HepG2 (cell line): ENCODE results near the gene SNED1. TPM values are rescaled to one million over a fixed set of nuclear protein-coding genes. Genes with fewer than 3 reads are reported as not detected.
A peak's percentile ranks its signal among the peaks of the same experiment; 100 is the strongest.

Source experiments
- ATAC-seq: fragments of 200-7000 bp; cut with Tn5 transposase; 3 replicates; pipeline ENCODE4 v1.9.1; 2020; ENCODE audit warnings: mild to moderate bottlenecking, moderate library complexity
- BruUV-seq: library from RNA; stranded (reverse); fragments of 400-500 nt; replicated peaks from 2 replicates; lab custom pipeline; 2021; lab: Mats Ljungman, UMichigan
- CTCF ChIA-PET: fragments of 300-600 bp; formaldehyde crosslinking; extraction: SDS; loops from one replicate; lab custom pipeline; 2021; ENCODE audit warnings: low total read pairs, inconsistent platforms, low intra/inter-chr PET ratio; lab: Yijun Ruan, JAX
- POLR2A ChIA-PET: fragments of 350-600 bp; sonication (Branson Sonifier 250); formaldehyde crosslinking; loops from one replicate; lab custom pipeline; 2020; ENCODE audit warnings: antibody characterized with exemption, inconsistent platforms; lab: Yijun Ruan, JAX
- DNase-seq: peaks from one replicate; pipeline ENCODE4 v3.0.0-alpha.2; 2015; ENCODE audit warnings: low spot score
- FAIRE-seq: peaks from 3 replicates; lab custom pipeline; 2011; peaks lifted over from hg19 to GRCh38; lab: Jason Lieb, UNC
- H2AFZ ChIP-seq: one replicate; pipeline ENCODE4 v1.6.1; 2011; ENCODE audit warnings: low read length, inconsistent platforms
- H3K27ac ChIP-seq: fragments of 300-600 bp; 3 replicates; pipeline ENCODE4 v1.8.0; 2011; ENCODE audit warnings: mixed run types, mild to moderate bottlenecking, mixed read lengths, low read length, inconsistent platforms; ENCODE audit not compliant: insufficient read depth; ENCODE audit errors: extremely low read length
- H3K27me3 ChIP-seq, 2 experiments: fragments of 200-600 bp in 1 of 2; 2 replicates in 1 of 2; 3 replicates in 1 of 2; pipeline versions ENCODE4 v1.6.0 to v1.8.0; 2011; ENCODE audit warnings: low read length in 2 of 2, mild to moderate bottlenecking in 2 of 2, moderate library complexity in 2 of 2, inconsistent platforms in 1 of 2; ENCODE audit not compliant: insufficient read depth in 2 of 2, control insufficient read depth in 1 of 2
- H3K36me3 ChIP-seq, 2 experiments: fragments of 200-600 bp in 1 of 2; replicated peaks in 1 of 2; 2 replicates in 1 of 2; 3 replicates in 1 of 2; pipeline versions ENCODE4 v1.5.1 to v1.8.0; 2011; ENCODE audit warnings: low read length in 2 of 2, inconsistent platforms in 1 of 2; ENCODE audit not compliant: insufficient read depth in 2 of 2, control insufficient read depth in 1 of 2
- H3K4me1 ChIP-seq: 2 replicates; pipeline ENCODE4 v1.5.1; 2012; ENCODE audit warnings: low read length, inconsistent platforms; ENCODE audit not compliant: insufficient read depth
- H3K4me2 ChIP-seq: 2 replicates; pipeline ENCODE4 v1.6.0; 2011; ENCODE audit warnings: low read depth, low read length, inconsistent platforms
- H3K4me3 ChIP-seq, 3 experiments: fragments of 200-600 bp in 1 of 3; sonication (generic), shearing (Covaris generic) in 1 of 3; replicated peaks in 1 of 3; 2 replicates each; pipeline ENCODE4 v1.5.1; 2011 to 2016; ENCODE audit warnings: low read length in 3 of 3, inconsistent platforms in 2 of 3, low read depth in 2 of 3, mild to moderate bottlenecking in 2 of 3, control low read depth in 1 of 3, mixed read lengths in 1 of 3; ENCODE audit not compliant: insufficient read depth in 1 of 3
- H3K79me2 ChIP-seq: one replicate; pipeline ENCODE4 v1.6.1; 2011; ENCODE audit warnings: low read length, inconsistent platforms; ENCODE audit not compliant: insufficient read depth
- H3K9ac ChIP-seq: 2 replicates; pipeline ENCODE4 v1.6.0; 2011; ENCODE audit warnings: mild to moderate bottlenecking, low read depth, low read length, inconsistent platforms; ENCODE audit not compliant: insufficient read depth
- H3K9me3 ChIP-seq: 2 replicates; pipeline ENCODE4 v1.5.1; 2012; ENCODE audit warnings: mild to moderate bottlenecking, low read length
- H4K20me1 ChIP-seq: 2 replicates; pipeline ENCODE4 v1.6.0; 2011; ENCODE audit warnings: inconsistent platforms, mild to moderate bottlenecking, low read length, moderate library complexity; ENCODE audit not compliant: insufficient read depth
- ADNP ChIP-seq: sonication (generic); formaldehyde crosslinking; IDR thresholded peaks from 2 replicates; pipeline ENCODE4 v1.4.0; 2020; ENCODE audit warnings: missing genetic modification reagents
- ARHGAP35 ChIP-seq: sonication (generic); formaldehyde crosslinking; IDR thresholded peaks from 2 replicates; pipeline ENCODE4 v1.9.0; 2022; ENCODE audit warnings: mild to moderate bottlenecking, inconsistent platforms, moderate library complexity, missing genetic modification reagents, borderline replicate concordance
- ASH2L ChIP-seq: fragments of 300-600, 200-600 bp; sonication (generic); IDR thresholded peaks from 2 replicates; pipeline ENCODE4 v1.7.0; 2017; ENCODE audit warnings: low read depth, mild to moderate bottlenecking, moderate library complexity, mixed read lengths, low read length; ENCODE audit not compliant: insufficient read length
- CBX1 ChIP-seq: IDR thresholded peaks from one replicate; pipeline ENCODE4 v1.6.1; 2016; ENCODE audit warnings: antibody characterized with exemption, low read depth
- GZF1 ChIP-seq: sonication (generic); formaldehyde crosslinking; IDR thresholded peaks from 2 replicates; pipeline ENCODE4 v1.5.1; 2020; ENCODE audit warnings: mild to moderate bottlenecking, missing genetic modification reagents
- NRL ChIP-seq: sonication (generic); formaldehyde crosslinking; IDR thresholded peaks from 2 replicates; pipeline ENCODE4 v1.5.0; 2020; ENCODE audit warnings: missing genetic modification reagents, mild to moderate bottlenecking, moderate library complexity, borderline replicate concordance
- SAP130 ChIP-seq: IDR thresholded peaks from 2 replicates; pipeline ENCODE4 v1.6.1; 2016; ENCODE audit warnings: low read depth
- SIN3B ChIP-seq: fragments of 150-350 bp; IDR thresholded peaks from 2 replicates; pipeline ENCODE4 v1.6.1; 2014; ENCODE audit warnings: low read length
- SNAI1 ChIP-seq: sonication (generic); formaldehyde crosslinking; IDR thresholded peaks from 2 replicates; pipeline ENCODE4 v1.5.0; 2020; ENCODE audit warnings: mild to moderate bottlenecking, missing genetic modification reagents, borderline replicate concordance
- ZBTB8A ChIP-seq: sonication (generic); formaldehyde crosslinking; IDR thresholded peaks from 2 replicates; pipeline ENCODE4 v1.4.0; 2020; ENCODE audit warnings: mild to moderate bottlenecking, low read depth, missing genetic modification reagents, borderline replicate concordance
- ZNF296 ChIP-seq: sonication (generic); formaldehyde crosslinking; conservative IDR thresholded peaks from 2 replicates; pipeline ENCODE4 v1.5.0; 2020; ENCODE audit warnings: mild to moderate bottlenecking, missing genetic modification reagents
- ZSCAN30 ChIP-seq: sonication (generic); formaldehyde crosslinking; IDR thresholded peaks from 2 replicates; pipeline ENCODE4 v1.5.0; 2020; ENCODE audit warnings: mild to moderate bottlenecking, missing genetic modification reagents
- WGBS: methylation state at CpG from one replicate; pipeline ENCODE4 v1.1.6; 2017; ENCODE audit warnings: low lambda C conversion rate; 5-methylcytosine and 5-hydroxymethylcytosine counted together
- in situ Hi-C: cut with HindIII; loops from 2 replicates; pipeline ENCODE4 v1.10.0; 2017; ENCODE audit warnings: low pct_unique_long_range_greater_than_20kb; ENCODE audit not compliant: extremely low pct_ligation_motif_present
- intact Hi-C: fragments of 100-400 bp; cut with micrococcal nuclease; formaldehyde crosslinking; loops from one replicate; pipeline ENCODE4 v1.10.0; 2022; ENCODE audit not compliant: unreplicated experiment
- polyA plus RNA-seq, 8 experiments: library from polyadenylated mRNA; depleted of rRNA in 3 of 8; stranded (reverse) in 7 of 8; unstranded in 1 of 8; fragments of >200 nt; fragmentation: Illumina TruSeq in 4 of 8; extraction: Trizol in 4 of 8; gene quantifications; 2 replicates each; pipeline versions ENCODE4 v1.2.1 to v1.2.3, GENCODE V29; 2011 to 2016; ENCODE audit warnings: low read depth in 4 of 8, missing spikeins in 1 of 8, mixed read lengths in 1 of 8; ENCODE audit not compliant: insufficient read depth in 1 of 8
- total RNA-seq, 5 experiments: library from RNA; depleted of rRNA; stranded (reverse); fragments of >200 nt; fragmentation: Illumina TruSeq; extraction: Trizol; gene quantifications; 2 replicates each; pipeline ENCODE4 v1.2.3, GENCODE V29; 2016; ENCODE audit warnings: low read depth in 1 of 5
- TF ChIP-seq, protein P1 (sequence below): sonication (generic); formaldehyde crosslinking; IDR thresholded peaks from 2 replicates; pipeline ENCODE4 v1.5.0; 2020; ENCODE audit warnings: missing genetic modification reagents
- TF ChIP-seq, protein P2 (sequence below): sonication (generic); formaldehyde crosslinking; IDR thresholded peaks from 2 replicates; pipeline ENCODE4 v1.5.0; 2020; ENCODE audit warnings: missing genetic modification reagents
- TF ChIP-seq, protein P3 (sequence below): sonication (generic); formaldehyde crosslinking; IDR thresholded peaks from 2 replicates; pipeline ENCODE4 v1.8.0; 2022; ENCODE audit warnings: mild to moderate bottlenecking, missing genetic modification reagents, moderate library complexity
- TF ChIP-seq, protein P4 (sequence below), 2 experiments: sonication (generic) in 1 of 2; formaldehyde crosslinking in 1 of 2; IDR thresholded peaks; 2 replicates each; pipeline versions ENCODE4 v1.5.1 to v1.6.1; 2011 to 2020; ENCODE audit warnings: borderline replicate concordance in 1 of 2, low read depth in 1 of 2, low read length in 1 of 2, mild to moderate bottlenecking in 1 of 2, missing genetic modification reagents in 1 of 2, moderate library complexity in 1 of 2
- TF ChIP-seq, protein P5 (sequence below): sonication (generic); formaldehyde crosslinking; IDR thresholded peaks from 2 replicates; pipeline ENCODE4 v1.4.0; 2020; ENCODE audit warnings: mild to moderate bottlenecking, missing genetic modification reagents, borderline replicate concordance

Gene SNED1
- total and polyA plus RNA-seq, 2 of the 13 experiments (the other 11 are each of a cell fraction or from before 2014, with no cell fraction given) = 0.15 to 0.65 TPM

DNA sequence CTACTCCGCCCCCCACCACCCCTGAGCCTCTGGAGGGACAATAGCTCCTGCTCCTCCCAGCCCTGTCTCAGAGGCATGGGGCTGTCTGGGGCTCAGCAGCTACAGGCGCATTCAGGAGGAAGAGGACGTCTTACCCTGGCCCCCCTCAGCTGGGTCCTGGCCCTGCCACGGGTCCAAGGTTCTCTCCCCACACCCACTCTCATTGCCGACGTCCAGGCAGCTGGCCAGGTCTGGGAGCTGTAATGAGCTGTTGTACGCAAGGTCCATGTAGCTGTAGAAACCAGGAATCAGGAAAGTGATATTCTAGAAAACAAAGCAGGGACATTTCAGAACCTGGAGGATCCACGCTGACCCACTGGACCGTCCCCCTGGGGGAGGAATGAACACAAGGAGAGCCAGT is 137.3 kb downstream of the SNED1 start:
- CTCF ChIA-PET = no interaction called here
- peaks cover 22% of the 10 kb centered on the region for H3K4me1 ChIP-seq
- peak; percentile 89 for FAIRE-seq
- BruUV-seq = no TSS peak
- no peaks in the 10 kb centered on the region for H4K20me1 ChIP-seq
- H3K4me2 ChIP-seq = peak overlapping the region; percentile 23
- WGBS = 34% methylated on average over 8 of the region's 9 CpGs
- peak; percentile 88 for ATAC-seq
- H3K27me3 ChIP-seq = no peaks in the 10 kb centered on the region
- POLR2A ChIA-PET = interaction anchor here (0.6 to 3.2 kb wide), 4 partner anchors 14 to 81 kb away, joined by 3 to 15 read pairs (median 5); partner anchors contain the start of genes MTERF4 and PASK
- intact Hi-C loops (no loop called here), in situ Hi-C loops (no loop called here)
- H3K27ac ChIP-seq = peak overlapping the region; percentile 44
- H3K36me3 ChIP-seq = peaks cover 10 to 14% of the 10 kb centered on the region in 2 experiments
- H3K9ac ChIP-seq = peak overlapping the region; percentile 12; the same call in 1 of the 2 replicates
- DNase-seq = peak; percentile 48
- no peak overlapping the region for H2AFZ ChIP-seq
- H3K79me2 ChIP-seq = no peaks in the 10 kb centered on the region
- no peak overlapping the region for H3K4me3 ChIP-seq
- no peaks in the 10 kb centered on the region for H3K9me3 ChIP-seq
- TF ChIP-seq, protein P1, sequence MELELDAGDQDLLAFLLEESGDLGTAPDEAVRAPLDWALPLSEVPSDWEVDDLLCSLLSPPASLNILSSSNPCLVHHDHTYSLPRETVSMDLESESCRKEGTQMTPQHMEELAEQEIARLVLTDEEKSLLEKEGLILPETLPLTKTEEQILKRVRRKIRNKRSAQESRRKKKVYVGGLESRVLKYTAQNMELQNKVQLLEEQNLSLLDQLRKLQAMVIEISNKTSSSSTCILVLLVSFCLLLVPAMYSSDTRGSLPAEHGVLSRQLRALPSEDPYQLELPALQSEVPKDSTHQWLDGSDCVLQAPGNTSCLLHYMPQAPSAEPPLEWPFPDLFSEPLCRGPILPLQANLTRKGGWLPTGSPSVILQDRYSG = no peak
- TF ChIP-seq, protein P2, sequence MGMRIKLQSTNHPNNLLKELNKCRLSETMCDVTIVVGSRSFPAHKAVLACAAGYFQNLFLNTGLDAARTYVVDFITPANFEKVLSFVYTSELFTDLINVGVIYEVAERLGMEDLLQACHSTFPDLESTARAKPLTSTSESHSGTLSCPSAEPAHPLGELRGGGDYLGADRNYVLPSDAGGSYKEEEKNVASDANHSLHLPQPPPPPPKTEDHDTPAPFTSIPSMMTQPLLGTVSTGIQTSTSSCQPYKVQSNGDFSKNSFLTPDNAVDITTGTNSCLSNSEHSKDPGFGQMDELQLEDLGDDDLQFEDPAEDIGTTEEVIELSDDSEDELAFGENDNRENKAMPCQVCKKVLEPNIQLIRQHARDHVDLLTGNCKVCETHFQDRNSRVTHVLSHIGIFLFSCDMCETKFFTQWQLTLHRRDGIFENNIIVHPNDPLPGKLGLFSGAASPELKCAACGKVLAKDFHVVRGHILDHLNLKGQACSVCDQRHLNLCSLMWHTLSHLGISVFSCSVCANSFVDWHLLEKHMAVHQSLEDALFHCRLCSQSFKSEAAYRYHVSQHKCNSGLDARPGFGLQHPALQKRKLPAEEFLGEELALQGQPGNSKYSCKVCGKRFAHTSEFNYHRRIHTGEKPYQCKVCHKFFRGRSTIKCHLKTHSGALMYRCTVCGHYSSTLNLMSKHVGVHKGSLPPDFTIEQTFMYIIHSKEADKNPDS (CRISPR knock-in tag) = no peak
- TF ChIP-seq ZNF296 (CRISPR knock-in tag) = peak; percentile 53; the same call in 1 of the 2 replicates
- TF ChIP-seq GZF1 = no peak
- TF ChIP-seq SAP130 = peak; percentile 60; the same call in 1 of the 2 replicates
- no peak for TF ChIP-seq CBX1
- no peak for TF ChIP-seq ZBTB8A (CRISPR knock-in tag)
- TF ChIP-seq, protein P3, sequence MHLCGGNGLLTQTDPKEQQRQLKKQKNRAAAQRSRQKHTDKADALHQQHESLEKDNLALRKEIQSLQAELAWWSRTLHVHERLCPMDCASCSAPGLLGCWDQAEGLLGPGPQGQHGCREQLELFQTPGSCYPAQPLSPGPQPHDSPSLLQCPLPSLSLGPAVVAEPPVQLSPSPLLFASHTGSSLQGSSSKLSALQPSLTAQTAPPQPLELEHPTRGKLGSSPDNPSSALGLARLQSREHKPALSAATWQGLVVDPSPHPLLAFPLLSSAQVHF (CRISPR knock-in tag) = no peak
- peak; percentile 39 for TF ChIP-seq ASH2L
- no peak for TF ChIP-seq ADNP (CRISPR knock-in tag)
- TF ChIP-seq NRL (CRISPR knock-in tag) = no peak
- TF ChIP-seq SIN3B = no peak
- no peak for TF ChIP-seq SNAI1 (CRISPR knock-in tag)
- TF ChIP-seq, protein P4, sequence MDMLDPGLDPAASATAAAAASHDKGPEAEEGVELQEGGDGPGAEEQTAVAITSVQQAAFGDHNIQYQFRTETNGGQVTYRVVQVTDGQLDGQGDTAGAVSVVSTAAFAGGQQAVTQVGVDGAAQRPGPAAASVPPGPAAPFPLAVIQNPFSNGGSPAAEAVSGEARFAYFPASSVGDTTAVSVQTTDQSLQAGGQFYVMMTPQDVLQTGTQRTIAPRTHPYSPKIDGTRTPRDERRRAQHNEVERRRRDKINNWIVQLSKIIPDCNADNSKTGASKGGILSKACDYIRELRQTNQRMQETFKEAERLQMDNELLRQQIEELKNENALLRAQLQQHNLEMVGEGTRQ (IDR thresholded peaks at IDR 0.05; ENCODE audit: low read depth, low read length) = no peak
- TF ChIP-seq, protein P4 (CRISPR knock-in tag; IDR thresholded peaks at IDR 0.05; ENCODE audit: borderline replicate concordance) = no peak
- TF ChIP-seq, protein P5, sequence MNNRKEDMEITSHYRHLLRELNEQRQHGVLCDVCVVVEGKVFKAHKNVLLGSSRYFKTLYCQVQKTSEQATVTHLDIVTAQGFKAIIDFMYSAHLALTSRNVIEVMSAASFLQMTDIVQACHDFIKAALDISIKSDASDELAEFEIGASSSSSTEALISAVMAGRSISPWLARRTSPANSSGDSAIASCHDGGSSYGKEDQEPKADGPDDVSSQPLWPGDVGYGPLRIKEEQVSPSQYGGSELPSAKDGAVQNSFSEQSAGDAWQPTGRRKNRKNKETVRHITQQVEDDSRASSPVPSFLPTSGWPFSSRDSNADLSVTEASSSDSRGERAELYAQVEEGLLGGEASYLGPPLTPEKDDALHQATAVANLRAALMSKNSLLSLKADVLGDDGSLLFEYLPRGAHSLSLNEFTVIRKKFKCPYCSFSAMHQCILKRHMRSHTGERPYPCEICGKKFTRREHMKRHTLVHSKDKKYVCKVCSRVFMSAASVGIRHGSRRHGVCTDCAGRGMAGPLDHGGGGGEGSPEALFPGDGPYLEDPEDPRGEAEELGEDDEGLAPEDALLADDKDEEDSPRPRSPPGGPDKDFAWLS (CRISPR knock-in tag) = no peak
- TF ChIP-seq ARHGAP35 = no peak
- no peak for TF ChIP-seq ZSCAN30 (CRISPR knock-in tag)
